GM12878 (cell line): ENCODE results near the gene MMP24.

Experiments
- CTCF ChIP-seq, 3 experiments: IDR thresholded peaks in 2 of 3; conservative IDR thresholded peaks in 1 of 3; 2 replicates each; pipeline ENCODE4 v1.5.1; 2011; ENCODE audit warnings: low read depth in 3 of 3, low read length in 3 of 3, mild to moderate bottlenecking in 3 of 3, control low read depth in 2 of 3, moderate library complexity in 2 of 3, inconsistent platforms in 1 of 3, mixed read lengths in 1 of 3; ENCODE audit not compliant: control insufficient read depth in 2 of 3, insufficient read depth in 1 of 3; ENCODE audit errors: extremely low read depth in 1 of 3
- GABPA ChIP-seq: IDR thresholded peaks from 2 replicates; pipeline ENCODE4 v1.6.1; 2014; ENCODE audit warnings: antibody characterized with exemption, low read depth, mild to moderate bottlenecking, inconsistent platforms
- HCFC1 ChIP-seq: fragments of 150-350 bp; IDR thresholded peaks from 2 replicates; pipeline ENCODE4 v1.6.1; 2014; ENCODE audit warnings: low read length
- MAX ChIP-seq: IDR thresholded peaks from 2 replicates; pipeline ENCODE4 v1.6.1; 2012; ENCODE audit warnings: low read depth, low read length, improper control_type of control experiment
- MEF2A ChIP-seq: IDR thresholded peaks from 2 replicates; pipeline ENCODE4 v1.6.1; 2011; ENCODE audit warnings: low read depth, mild to moderate bottlenecking, low read length, moderate library complexity; ENCODE audit not compliant: insufficient read depth
- NBN ChIP-seq: fragments of 450-650 bp; IDR thresholded peaks from 2 replicates; pipeline ENCODE4 v1.6.1; 2016
- PML ChIP-seq: IDR thresholded peaks from 2 replicates; pipeline ENCODE4 v1.6.1; 2012; ENCODE audit warnings: low read length, inconsistent platforms
- TAF1 ChIP-seq: IDR thresholded peaks from 2 replicates; pipeline ENCODE4 v1.6.1; 2011; ENCODE audit warnings: mild to moderate bottlenecking, low read depth, low read length, borderline replicate concordance

GRCh38 chr20:35318502-35319157 lies 92.1 kb downstream of the MMP24 start:
- no peak for TF ChIP-seq CTCF (IDR thresholded peaks at IDR 0.05 in 2 of 3, conservative IDR thresholded peaks at IDR 0.05 in 1 of 3; ENCODE audit: control insufficient read depth in 2 of 3, extremely low read depth in 1 of 3, insufficient read depth in 1 of 3, low read depth in 3 of 3, low read length in 3 of 3)
- no peak for TF ChIP-seq MAX
- TF ChIP-seq MEF2A = no peak
- no peak for TF ChIP-seq TAF1
- no peak for TF ChIP-seq NBN
- TF ChIP-seq HCFC1 = no peak
- TF ChIP-seq GABPA = no peak
- no peak for TF ChIP-seq PML
